Kidney glomerular epithelial cell (primary cell): ENCODE data around the gene MGMT.

ENCODE experiments used
- DNase-seq: peaks from one replicate; lab custom pipeline; 2025; lab: John Stamatoyannopoulos, UW

Gene MGMT

GRCh38 chr10:129495256-129495655, 28.2 kb downstream of the MGMT start:
- no peak for DNase-seq

GRCh38 chr10:129495698-129496097, 28.7 kb downstream of the MGMT start:
- no peak for DNase-seq

- DNase-seq, result no peak
Observed at GRCh38 chr10:129497013-129497412, 30.0 kb downstream of the MGMT start.

- DNase-seq, result no peak
Observed at GRCh38 chr10:129498680-129499079, 31.6 kb downstream of the MGMT start.

GRCh38 chr10:129500617-129501339, 33.7 kb downstream of the MGMT start:
- no peak for DNase-seq

GRCh38 chr10:129501652-129502436, 34.8 kb downstream of the MGMT start:
- DNase-seq, result no peak

- no peak for DNase-seq
Observed at GRCh38 chr10:129502448-129502847, 35.4 kb downstream of the MGMT start.

GRCh38 chr10:129505500-129506075, 38.5 kb downstream of the MGMT start:
- no peak for DNase-seq

- DNase-seq, result no peak
Observed at GRCh38 chr10:129506101-129506797, 39.2 kb downstream of the MGMT start.

GRCh38 chr10:129507216-129507889, 40.3 kb downstream of the MGMT start:
- no peak for DNase-seq

- DNase-seq, result no peak
Observed at GRCh38 chr10:129509155-129509554, 42.1 kb downstream of the MGMT start.

GRCh38 chr10:129509835-129510234, 42.8 kb downstream of the MGMT start:
- no peak for DNase-seq

- no peak for DNase-seq
Observed at GRCh38 chr10:129511086-129511485, 44.0 kb downstream of the MGMT start.

- no peak for DNase-seq
Observed at GRCh38 chr10:129511758-129512157, 44.7 kb downstream of the MGMT start.

GRCh38 chr10:129513312-129513711, 46.3 kb downstream of the MGMT start:
- no peak for DNase-seq

- DNase-seq, result no peak
Observed at GRCh38 chr10:129514568-129515451, 47.8 kb downstream of the MGMT start.

- DNase-seq, result no peak
Observed at GRCh38 chr10:129516846-129517679, 50.0 kb downstream of the MGMT start.

GRCh38 chr10:129517680-129518057, 50.6 kb downstream of the MGMT start:
- DNase-seq, result no peak

- DNase-seq, result no peak
Observed at GRCh38 chr10:129518793-129519192, 51.8 kb downstream of the MGMT start.
